Gastroesophageal sphincter (tissue), 4 donors: ENCODE data around the gene ADIRF. TPM values are rescaled to one million over a fixed set of nuclear protein-coding genes. Genes with fewer than 3 reads are reported as not detected.
A peak's percentile ranks its signal among the peaks of the same experiment; 100 is the strongest.

ENCODE experiments used
- ATAC-seq: fragments of 150-250 bp; one replicate; pipeline ENCODE4 v1.9.1; 2016; ENCODE audit warnings: mild to moderate bottlenecking, moderate library complexity
- H3K27ac ChIP-seq, 4 donors: fragments of 200-600 bp; sonication (generic) in 3 of 4; 1 replicate in 3 of 4; 2 replicates in 1 of 4; pipeline ENCODE4 v1.5.1; 2016 to 2019
- H3K27me3 ChIP-seq: fragments of 200-600 bp; sonication (generic); one replicate; pipeline ENCODE4 v1.5.1; 2019
- H3K36me3 ChIP-seq, 2 donors: fragments of 200-600 bp; sonication (generic); one replicate each; pipeline ENCODE4 v1.5.1; 2019; ENCODE audit warnings: control low read depth in 1 of 2
- H3K4me1 ChIP-seq, 3 donors: fragments of 200-600 bp; sonication (generic); 1 replicate in 2 of 3; 2 replicates in 1 of 3; pipeline ENCODE4 v1.5.1; 2016 to 2019; ENCODE audit warnings: control low read depth in 2 of 3
- H3K4me3 ChIP-seq, 2 donors: fragments of 200-600 bp; sonication (generic); one replicate each; pipeline ENCODE4 v1.5.1; 2019; ENCODE audit warnings: mild to moderate bottlenecking in 1 of 2, moderate library complexity in 1 of 2
- H3K9me3 ChIP-seq, 3 donors: fragments of 200-600 bp; sonication (generic); one replicate each; pipeline ENCODE4 v1.5.1; 2017 to 2019; ENCODE audit warnings: control low read depth in 2 of 3
- CTCF ChIP-seq, 4 experiments: fragments of 200-600 bp in 2 of 4; fragments of 450-650 bp in 2 of 4; sonication (generic) in 1 of 4; IDR thresholded peaks; one replicate each; pipeline ENCODE4 v1.5.1; 2017 to 2019; ENCODE audit warnings: antibody characterized with exemption in 4 of 4, mild to moderate bottlenecking in 2 of 4, moderate library complexity in 2 of 4
- EP300 ChIP-seq: sonication (generic); formaldehyde crosslinking; IDR thresholded peaks from one replicate; pipeline ENCODE4 v1.6.1; 2017; ENCODE audit warnings: antibody characterized with exemption, mild to moderate bottlenecking
- POLR2A ChIP-seq, 2 donors: fragments of 450-650 bp; IDR thresholded peaks; one replicate each; pipeline ENCODE4 v1.6.1; 2017; ENCODE audit warnings: antibody characterized with exemption in 2 of 2, mild to moderate bottlenecking in 2 of 2, moderate library complexity in 1 of 2
- POLR2AphosphoS5 ChIP-seq: sonication (generic); formaldehyde crosslinking; IDR thresholded peaks from one replicate; pipeline ENCODE4 v1.6.1; 2017; ENCODE audit warnings: antibody characterized with exemption
- WGBS, 2 donors: methylation state at CpG; one replicate each; pipeline ENCODE4 v1.1.5; 2018; ENCODE audit warnings: low coverage in 1 of 2; 5-methylcytosine and 5-hydroxymethylcytosine counted together
- total RNA-seq, 4 donors: library from RNA; depleted of rRNA; stranded (reverse); fragments of >200 nt; gene quantifications; one replicate each; pipeline ENCODE4 v1.1.0, GENCODE V29; 2016

Gene ADIRF
- total RNA-seq, 4 donors from 2014 or later = 36.5 to 408 (median 149) TPM

GRCh38 chr10:86956848-86957448, 11.3 kb upstream of the ADIRF start:
- no CpG with 5 or more reads among the region's 7 CpGs for WGBS, 2 donors
- no peaks in the 10 kb centered on the region for H3K9me3 ChIP-seq
- peak overlapping the region in 3 of 4 donors; percentile 79 to 84 (median 80) for H3K27ac ChIP-seq
- ATAC-seq = no peak
- no peaks in the 10 kb centered on the region for H3K36me3 ChIP-seq
- no peak for TF ChIP-seq EP300
- no peak for TF ChIP-seq POLR2AphosphoS5
- no peak for TF ChIP-seq POLR2A (IDR thresholded peaks at IDR 0.05)
- TF ChIP-seq CTCF (IDR thresholded peaks at IDR 0.05) = no peak
- H3K27me3 ChIP-seq = no peaks in the 10 kb centered on the region
- H3K4me1 ChIP-seq = peaks cover 0 to 84% (median 32%) of the 10 kb centered on the region in 3 donors
- H3K4me3 ChIP-seq = peak overlapping the region in 1 of 2 donors; percentile 44

- Histone ChIP-seq H3K4me1 (peaks cover 0 to 84% (median 32%) of the 10 kb centered on the region in 3 donors), H3K36me3 (no peaks in the 10 kb centered on the region), H3K27ac (peak within 1 kb of the TSS in 3 of 4 donors; percentile 79 to 84 (median 80)), H3K9me3 (no peaks in the 10 kb centered on the region), H3K4me3 (peak within 1 kb of the TSS in 1 of 2 donors; percentile 44), H3K27me3 (no peaks in the 10 kb centered on the region)
- ATAC-seq = no peak
- TF ChIP-seq POLR2A (IDR thresholded peaks at IDR 0.05) = peak in 1 of 2 donors; percentile 22
- no peak for TF ChIP-seq CTCF (IDR thresholded peaks at IDR 0.05)
- WGBS, 2 donors = 33 to 80% methylated on average over 1 to 2 of the region's 9 CpGs
These were observed 10.7 kb upstream of the ADIRF start, which contains the start of gene MMRN2 for GRCh38 chr10:86957471-86958115. Gene MMRN2, minus strand, starts transcription at chr10:86957615. Its CDS starts 74 bp downstream, at chr10:86957541.

DNA sequence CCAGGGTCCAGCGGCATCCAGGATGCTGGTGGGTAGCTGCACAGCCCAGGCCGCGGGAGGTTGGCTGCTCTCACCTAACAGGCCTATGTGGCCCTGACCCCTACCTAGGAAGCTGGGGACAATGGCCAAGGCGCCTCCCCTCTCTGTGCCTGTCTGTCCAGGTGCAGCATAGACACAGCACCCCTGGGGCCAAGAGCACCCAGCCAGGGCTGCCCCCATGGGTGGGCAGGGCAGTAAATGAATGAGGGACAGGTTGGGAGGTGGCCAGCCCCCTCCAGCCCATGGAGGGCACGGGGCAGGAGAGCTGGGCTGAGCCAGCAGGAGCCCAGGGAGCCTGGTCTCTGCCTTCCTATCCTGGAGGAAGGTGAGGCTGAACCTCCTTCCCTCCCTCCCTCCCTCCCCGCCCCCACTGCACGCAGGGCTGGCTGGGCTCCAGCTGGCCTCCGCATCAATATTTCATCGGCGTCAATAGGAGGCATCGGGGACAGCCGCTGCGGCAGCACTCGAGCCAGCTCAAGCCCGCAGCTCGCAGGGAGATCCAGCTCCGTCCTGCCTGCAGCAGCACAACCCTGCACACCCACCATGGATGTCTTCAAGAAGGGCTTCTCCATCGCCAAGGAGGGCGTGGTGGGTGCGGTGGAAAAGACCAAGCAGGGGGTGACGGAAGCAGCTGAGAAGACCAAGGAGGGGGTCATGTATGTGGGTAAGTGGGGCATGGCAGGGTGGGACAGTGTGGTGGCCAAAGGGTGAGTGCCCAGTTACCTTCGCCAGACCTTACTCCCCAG, 10.0 kb upstream of the ADIRF start, which contains the start of gene SNCG:
TSS of gene SNCG (plus strand) at position 484 of the 785 bp plus-strand sequence. CDS start at position 583, 99 bp downstream.
- Histone ChIP-seq H3K9me3 (no peaks in the 10 kb centered on the region), H3K4me1 (peaks cover 0 to 78% (median 32%) of the 10 kb centered on the region in 3 donors), H3K4me3 (peak within 1 kb of the TSS in 1 of 2 donors; percentile 44), H3K27me3 (no peaks in the 10 kb centered on the region), H3K27ac (peak within 1 kb of the TSS in 3 of 4 donors; percentile 79 to 84 (median 80)), H3K36me3 (no peaks in the 10 kb centered on the region)
- TF ChIP-seq POLR2A (IDR thresholded peaks at IDR 0.05) (no peak), EP300 (no peak), POLR2AphosphoS5 (no peak), CTCF (IDR thresholded peaks at IDR 0.05) (no peak)
- WGBS, 2 donors = 80 to 83% methylated on average over 1 of the region's 22 CpGs
- no peak for ATAC-seq

GRCh38 chr10:86958901-86959736, 9.2 kb upstream of the ADIRF start:
- H3K9me3 ChIP-seq = no peaks in the 10 kb centered on the region
- no peaks in the 10 kb centered on the region for H3K27me3 ChIP-seq
- H3K4me3 ChIP-seq = peak overlapping the region in 1 of 2 donors; percentile 44
- TF ChIP-seq POLR2A (IDR thresholded peaks at IDR 0.05) (no peak), POLR2AphosphoS5 (peak; percentile 59)
- WGBS, 2 donors = 17% methylated on average over 1 of the region's 16 CpGs; no CpG with 5 or more reads in 1 of the 2 donors
- H3K27ac ChIP-seq = peak overlapping the region in 3 of 4 donors; percentile 79 to 84 (median 80)
- no peaks in the 10 kb centered on the region for H3K36me3 ChIP-seq
- H3K4me1 ChIP-seq = peaks cover 0 to 71% (median 25%) of the 10 kb centered on the region in 3 donors
- peak; percentile 56 for ATAC-seq
